ENCODE results near the gene LDHA.

Gene LDHA

DNA sequence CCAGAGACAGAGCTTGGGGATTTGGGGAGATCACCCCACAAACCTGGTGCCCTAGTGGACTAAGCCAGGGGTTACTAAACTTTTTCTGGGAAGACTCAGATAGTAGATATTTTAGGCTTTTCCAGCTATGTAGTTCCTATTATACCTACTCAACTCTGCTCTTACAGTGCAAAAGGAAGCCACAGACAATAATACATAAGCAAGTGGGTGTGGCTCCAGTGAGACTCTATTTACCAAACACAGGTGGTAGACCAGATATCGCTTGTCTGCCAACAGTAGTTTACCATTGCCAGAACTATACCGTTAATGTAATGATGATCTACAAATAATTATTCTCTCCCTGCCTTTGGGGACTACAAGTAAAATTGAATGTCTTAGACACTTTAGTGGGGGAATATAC lies 24.7 kb downstream of the LDHA start:
- no peak overlapping the region for H3K27ac ChIP-seq (ENCODE audit: insufficient read depth, low read length, poor library complexity, severe bottlenecking)
- H3K36me3 ChIP-seq (ENCODE audit: control insufficient read depth, insufficient read depth, low read length): no peaks in the 10 kb centered on the region
- no peaks in the 10 kb centered on the region for H3K4me1 ChIP-seq (ENCODE audit: control insufficient read depth, insufficient read depth, low read length, poor library complexity, severe bottlenecking)
- H3K9me3 ChIP-seq (ENCODE audit: control insufficient read depth, low read length): no peaks in the 10 kb centered on the region
- H3K27me3 ChIP-seq (replicated peaks; ENCODE audit: control insufficient read depth, insufficient read depth, low read length, poor library complexity, severe bottlenecking): no peaks in the 10 kb centered on the region
- H3K4me3 ChIP-seq (ENCODE audit: insufficient read depth, low read depth, low read length, poor library complexity, severe bottlenecking): no peak overlapping the region
- no peak for DNase-seq

DNA sequence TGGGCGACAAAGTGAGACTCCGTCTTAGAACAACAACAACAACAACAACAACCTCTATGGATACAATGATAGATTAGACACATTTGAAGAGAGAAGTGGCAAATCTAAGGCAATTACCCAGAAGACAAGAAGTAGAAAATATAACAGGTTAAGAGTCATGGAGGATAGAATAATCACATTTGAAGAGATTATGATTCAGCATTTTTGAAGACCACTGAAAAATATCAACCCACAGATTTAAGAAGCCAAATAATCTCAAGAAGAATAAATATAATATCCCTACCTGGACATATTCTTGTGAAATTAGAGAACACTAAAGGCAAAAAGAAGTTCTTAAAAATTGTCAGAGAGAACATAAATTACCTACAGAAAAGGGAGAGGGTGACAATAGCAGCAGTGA lies 25.7 kb downstream of the LDHA start:
- Histone ChIP-seq H3K4me1 (ENCODE audit: control insufficient read depth, insufficient read depth, low read length, poor library complexity, severe bottlenecking) (no peaks in the 10 kb centered on the region), H3K27me3 (replicated peaks; ENCODE audit: control insufficient read depth, insufficient read depth, low read length, poor library complexity, severe bottlenecking) (no peaks in the 10 kb centered on the region), H3K4me3 (ENCODE audit: insufficient read depth, low read depth, low read length, poor library complexity, severe bottlenecking) (no peak overlapping the region), H3K36me3 (ENCODE audit: control insufficient read depth, insufficient read depth, low read length) (no peaks in the 10 kb centered on the region), H3K9me3 (ENCODE audit: control insufficient read depth, low read length) (no peaks in the 10 kb centered on the region), H3K27ac (ENCODE audit: insufficient read depth, low read length, poor library complexity, severe bottlenecking) (no peak overlapping the region)
- no peak for DNase-seq

GRCh38 chr11:18427240-18427639 lies 32.9 kb downstream of the LDHA start:
- H3K4me1 ChIP-seq (ENCODE audit: control insufficient read depth, insufficient read depth, low read length, poor library complexity, severe bottlenecking): no peaks in the 10 kb centered on the region
- no peak overlapping the region for H3K4me3 ChIP-seq (ENCODE audit: insufficient read depth, low read depth, low read length, poor library complexity, severe bottlenecking)
- H3K36me3 ChIP-seq (ENCODE audit: control insufficient read depth, insufficient read depth, low read length): no peaks in the 10 kb centered on the region
- no peaks in the 10 kb centered on the region for H3K9me3 ChIP-seq (ENCODE audit: control insufficient read depth, low read length)
- H3K27ac ChIP-seq (ENCODE audit: insufficient read depth, low read length, poor library complexity, severe bottlenecking): no peak overlapping the region
- no peak for DNase-seq
- no peaks in the 10 kb centered on the region for H3K27me3 ChIP-seq (replicated peaks; ENCODE audit: control insufficient read depth, insufficient read depth, low read length, poor library complexity, severe bottlenecking)

DNA sequence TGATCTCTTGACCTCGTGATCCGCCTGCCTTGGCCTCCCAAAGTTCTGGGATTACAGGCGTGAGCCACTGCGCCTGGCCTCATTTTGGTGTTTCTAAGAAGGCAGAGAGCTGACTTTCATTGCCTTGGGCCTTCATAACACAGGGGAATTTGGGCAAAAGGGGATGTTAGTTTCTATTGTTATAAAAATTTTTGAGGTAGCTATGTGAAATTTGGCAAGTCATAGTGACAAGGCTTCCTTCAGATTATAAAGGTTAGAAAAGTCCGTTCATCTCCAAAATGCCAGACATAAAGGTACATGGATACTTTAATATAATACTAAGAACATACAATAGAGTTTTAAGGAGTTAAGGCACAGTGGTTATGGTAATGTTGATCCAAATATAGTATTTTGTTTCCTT lies 35.0 kb downstream of the LDHA start:
- no peaks in the 10 kb centered on the region for H3K27me3 ChIP-seq (replicated peaks; ENCODE audit: control insufficient read depth, insufficient read depth, low read length, poor library complexity, severe bottlenecking)
- H3K27ac ChIP-seq (ENCODE audit: insufficient read depth, low read length, poor library complexity, severe bottlenecking): no peak overlapping the region
- H3K4me1 ChIP-seq (ENCODE audit: control insufficient read depth, insufficient read depth, low read length, poor library complexity, severe bottlenecking): no peaks in the 10 kb centered on the region
- H3K4me3 ChIP-seq (ENCODE audit: insufficient read depth, low read depth, low read length, poor library complexity, severe bottlenecking): no peak overlapping the region
- no peaks in the 10 kb centered on the region for H3K36me3 ChIP-seq (ENCODE audit: control insufficient read depth, insufficient read depth, low read length)
- DNase-seq: no peak
- H3K9me3 ChIP-seq (ENCODE audit: control insufficient read depth, low read length): no peaks in the 10 kb centered on the region

DNA sequence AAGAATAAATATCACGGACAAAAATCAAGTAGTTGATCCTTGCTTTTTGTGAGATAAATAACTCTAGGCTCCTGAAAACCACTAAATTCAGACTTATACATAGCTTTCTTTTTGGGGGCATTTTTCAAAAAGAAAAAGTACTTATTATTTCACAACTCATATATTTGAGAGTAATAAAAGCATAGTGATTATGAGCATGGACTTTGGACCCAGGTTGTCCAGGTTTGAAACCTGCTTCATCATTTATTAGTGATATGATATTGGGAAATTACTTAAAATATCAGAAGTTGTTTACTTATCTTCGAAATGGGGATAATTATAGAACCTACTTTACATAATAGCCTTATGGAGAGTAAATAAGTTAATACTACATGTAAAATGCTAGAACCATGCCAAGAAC lies 44.3 kb downstream of the LDHA start:
- no peak overlapping the region for H3K27ac ChIP-seq (ENCODE audit: insufficient read depth, low read length, poor library complexity, severe bottlenecking)
- H3K4me3 ChIP-seq (ENCODE audit: insufficient read depth, low read depth, low read length, poor library complexity, severe bottlenecking): no peak overlapping the region
- H3K4me1 ChIP-seq (ENCODE audit: control insufficient read depth, insufficient read depth, low read length, poor library complexity, severe bottlenecking): no peaks in the 10 kb centered on the region
- no peaks in the 10 kb centered on the region for H3K36me3 ChIP-seq (ENCODE audit: control insufficient read depth, insufficient read depth, low read length)
- no peak for DNase-seq
- H3K9me3 ChIP-seq (ENCODE audit: control insufficient read depth, low read length): no peaks in the 10 kb centered on the region
- H3K27me3 ChIP-seq (replicated peaks; ENCODE audit: control insufficient read depth, insufficient read depth, low read length, poor library complexity, severe bottlenecking): no peaks in the 10 kb centered on the region

- H3K4me1 ChIP-seq (ENCODE audit: control insufficient read depth, insufficient read depth, low read length, poor library complexity, severe bottlenecking): no peaks in the 10 kb centered on the region
- H3K4me3 ChIP-seq (ENCODE audit: insufficient read depth, low read depth, low read length, poor library complexity, severe bottlenecking): no peak overlapping the region
- no peak overlapping the region for H3K27ac ChIP-seq (ENCODE audit: insufficient read depth, low read length, poor library complexity, severe bottlenecking)
- no peaks in the 10 kb centered on the region for H3K27me3 ChIP-seq (replicated peaks; ENCODE audit: control insufficient read depth, insufficient read depth, low read length, poor library complexity, severe bottlenecking)
- no peaks in the 10 kb centered on the region for H3K9me3 ChIP-seq (ENCODE audit: control insufficient read depth, low read length)
- no peaks in the 10 kb centered on the region for H3K36me3 ChIP-seq (ENCODE audit: control insufficient read depth, insufficient read depth, low read length)
- DNase-seq: no peak
Observed at GRCh38 chr11:18449251-18449650, 54.9 kb downstream of the LDHA start.

DNA sequence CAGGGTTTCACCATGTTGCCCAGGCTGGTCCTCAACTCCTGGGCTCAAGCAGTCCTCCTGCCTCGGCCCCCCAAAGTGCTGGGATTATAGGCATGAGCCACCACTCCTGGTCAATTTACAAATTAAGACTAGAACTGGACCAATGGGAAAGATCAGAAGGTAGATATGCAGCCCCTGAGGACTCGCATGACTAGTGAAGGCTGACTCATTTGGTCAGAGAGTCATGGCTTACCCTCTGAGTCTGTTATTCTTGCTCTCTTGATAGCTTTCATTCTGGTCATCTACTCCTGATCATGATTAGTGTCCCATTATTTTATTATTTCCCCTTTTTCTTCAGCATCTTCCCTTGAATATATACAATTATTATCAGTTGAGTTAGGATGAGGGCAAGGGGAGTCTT lies 58.6 kb downstream of the LDHA start:
- DNase-seq: no peak
- no peaks in the 10 kb centered on the region for H3K4me1 ChIP-seq (ENCODE audit: control insufficient read depth, insufficient read depth, low read length, poor library complexity, severe bottlenecking)
- H3K36me3 ChIP-seq (ENCODE audit: control insufficient read depth, insufficient read depth, low read length): no peaks in the 10 kb centered on the region
- no peaks in the 10 kb centered on the region for H3K27me3 ChIP-seq (replicated peaks; ENCODE audit: control insufficient read depth, insufficient read depth, low read length, poor library complexity, severe bottlenecking)
- H3K4me3 ChIP-seq (ENCODE audit: insufficient read depth, low read depth, low read length, poor library complexity, severe bottlenecking): no peak overlapping the region
- H3K9me3 ChIP-seq (ENCODE audit: control insufficient read depth, low read length): no peaks in the 10 kb centered on the region
- no peak overlapping the region for H3K27ac ChIP-seq (ENCODE audit: insufficient read depth, low read length, poor library complexity, severe bottlenecking)

DNA sequence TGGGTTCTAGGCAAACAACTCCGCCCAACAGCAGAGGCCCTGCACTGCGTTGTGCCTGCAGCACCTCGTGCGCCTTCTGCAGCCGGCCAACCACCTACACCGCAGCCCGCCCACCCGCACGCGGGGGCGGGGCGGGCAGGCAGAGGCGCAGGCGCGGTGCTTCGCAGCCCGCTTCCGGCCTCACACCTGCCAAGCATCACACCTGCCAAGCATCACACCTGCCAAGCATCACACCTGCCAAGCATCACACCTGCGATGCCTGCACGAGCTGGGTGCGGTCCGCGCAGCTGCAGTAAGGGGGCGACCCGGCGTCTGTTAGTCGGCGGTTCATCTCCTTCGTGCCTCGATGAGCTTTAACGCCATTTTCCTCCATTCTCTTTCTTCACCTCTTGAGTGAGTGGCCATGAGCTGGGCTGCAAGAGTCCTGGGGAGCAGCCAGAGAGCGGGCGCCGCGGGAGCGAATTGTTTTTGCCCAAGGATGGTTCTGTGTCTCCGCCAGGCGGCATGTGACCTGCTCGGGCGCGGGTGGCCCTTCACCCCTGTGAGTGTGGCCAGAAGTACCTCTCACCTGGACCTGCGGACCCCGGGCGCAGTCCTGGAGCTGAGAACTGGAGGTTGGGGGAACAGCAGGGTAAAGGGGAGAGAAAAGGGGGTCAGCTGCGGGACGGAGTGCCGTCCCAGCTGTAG lies 61.5 kb downstream of the LDHA start, which contains the start of gene LDHAL6A:
Gene LDHAL6A, plus strand, starts transcription at position 171 of the 687 bp plus-strand sequence. CDS start 825 bp downstream, outside the sequence.
- no peaks in the 10 kb centered on the region for H3K36me3 ChIP-seq (ENCODE audit: control insufficient read depth, insufficient read depth, low read length)
- no peaks in the 10 kb centered on the region for H3K9me3 ChIP-seq (ENCODE audit: control insufficient read depth, low read length)
- no peak for DNase-seq
- H3K4me1 ChIP-seq (ENCODE audit: control insufficient read depth, insufficient read depth, low read length, poor library complexity, severe bottlenecking): no peaks in the 10 kb centered on the region
- no peak within 1 kb of the TSS for H3K27ac ChIP-seq (ENCODE audit: insufficient read depth, low read length, poor library complexity, severe bottlenecking)
- H3K4me3 ChIP-seq (ENCODE audit: insufficient read depth, low read depth, low read length, poor library complexity, severe bottlenecking): no peak within 1 kb of the TSS
- H3K27me3 ChIP-seq (replicated peaks; ENCODE audit: control insufficient read depth, insufficient read depth, low read length, poor library complexity, severe bottlenecking): no peaks in the 10 kb centered on the region

GRCh38 chr11:18457450-18457849 lies 63.1 kb downstream of the LDHA start:
- Histone ChIP-seq H3K4me1 (ENCODE audit: control insufficient read depth, insufficient read depth, low read length, poor library complexity, severe bottlenecking) (no peaks in the 10 kb centered on the region), H3K36me3 (ENCODE audit: control insufficient read depth, insufficient read depth, low read length) (no peaks in the 10 kb centered on the region), H3K27ac (ENCODE audit: insufficient read depth, low read length, poor library complexity, severe bottlenecking) (no peak overlapping the region), H3K27me3 (replicated peaks; ENCODE audit: control insufficient read depth, insufficient read depth, low read length, poor library complexity, severe bottlenecking) (no peaks in the 10 kb centered on the region), H3K4me3 (ENCODE audit: insufficient read depth, low read depth, low read length, poor library complexity, severe bottlenecking) (no peak overlapping the region), H3K9me3 (ENCODE audit: control insufficient read depth, low read length) (no peaks in the 10 kb centered on the region)
- no peak for DNase-seq

Data from effector memory CD4-positive, alpha-beta T cell (primary cell).